GM18907 (cell line): ENCODE measurements around the gene ARHGAP10.
"Not testable (repeated sequence)": the region's sequence is repeated elsewhere in the genome, so short reads cannot be mapped to it uniquely, and the experiment has no call there.

Experiments used
- ATAC-seq: cut with Tn5 transposase; IDR thresholded peaks from one replicate; pipeline ENCODE4 v1.9.1; 2021; ENCODE audit warnings: mild to moderate bottlenecking, moderate library complexity; ENCODE audit not compliant: unreplicated experiment

The ARHGAP10 gene

GRCh38 chr4:147884536-147884935 is 152.6 kb downstream of the ARHGAP10 start:
- no peak for ATAC-seq

DNA sequence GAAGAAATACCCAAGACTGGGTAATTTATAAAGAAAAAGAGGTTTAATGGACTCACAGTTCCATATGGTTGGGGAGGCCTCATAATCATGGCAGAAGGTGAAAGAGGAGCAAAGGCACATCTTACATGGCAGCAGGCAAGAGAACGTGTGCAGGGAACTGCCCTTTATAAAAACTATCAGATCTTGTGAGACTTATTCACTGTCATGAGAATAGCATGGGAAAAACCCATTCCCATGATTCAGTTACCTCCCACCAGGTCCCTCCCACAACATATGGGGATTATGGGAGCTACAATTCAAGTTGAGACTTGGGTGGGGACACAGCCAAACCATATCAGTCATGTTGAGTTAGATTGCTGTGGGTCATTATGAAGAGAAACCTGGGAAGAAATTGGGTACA is 153.3 kb downstream of the ARHGAP10 start:
- not testable (repeated sequence) for ATAC-seq

DNA sequence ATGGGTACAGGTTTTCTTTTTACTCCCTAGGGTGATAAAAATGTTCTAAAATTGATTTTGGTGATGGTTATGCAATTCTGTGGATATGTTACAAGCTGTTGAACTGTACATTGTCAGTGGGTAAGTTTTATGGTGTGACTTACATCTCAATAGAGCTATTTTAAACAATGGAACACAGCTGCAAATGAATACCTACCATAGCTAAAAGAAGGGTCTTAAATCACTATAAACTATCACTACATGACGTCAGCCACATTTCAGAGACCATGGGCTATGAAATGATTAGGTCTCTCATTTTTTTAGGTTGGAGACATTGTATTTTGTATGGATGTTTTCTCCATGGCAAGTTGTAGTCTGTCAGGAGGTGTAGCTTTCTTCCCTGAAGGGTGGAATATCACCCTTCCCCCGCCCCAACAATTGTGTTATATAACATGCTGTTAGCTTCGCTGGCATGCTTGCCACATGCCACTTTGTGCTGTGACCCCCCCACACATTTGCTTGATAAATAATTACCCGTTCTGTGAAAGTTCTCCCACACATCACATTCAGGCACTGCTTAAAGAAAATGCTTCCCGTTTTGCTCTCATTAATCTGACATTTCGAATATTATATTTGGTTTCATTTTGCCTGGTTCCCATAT is 159.7 kb downstream of the ARHGAP10 start:
- ATAC-seq: no peak

GRCh38 chr4:147899512-147899911 is 167.6 kb downstream of the ARHGAP10 start:
- no peak for ATAC-seq

DNA sequence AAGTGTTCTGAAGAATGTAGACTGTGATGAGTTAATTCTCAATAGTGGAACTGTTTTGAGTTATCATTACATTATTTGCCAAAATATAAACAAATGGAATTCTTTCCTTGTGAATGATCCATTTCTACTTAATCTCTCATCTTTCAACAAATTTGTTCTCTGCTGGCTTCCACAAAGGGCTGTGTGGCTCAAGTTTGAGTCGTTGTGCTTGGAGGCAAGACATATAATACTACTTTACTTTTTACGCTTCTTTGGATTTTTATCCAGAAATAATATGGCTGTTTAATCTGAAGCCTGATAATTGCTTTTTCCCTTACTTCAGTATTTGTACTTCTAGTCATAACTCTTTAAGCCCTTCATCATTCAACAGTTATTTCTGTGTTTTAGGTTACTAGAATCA is 169.5 kb downstream of the ARHGAP10 start:
- ATAC-seq: no peak

DNA sequence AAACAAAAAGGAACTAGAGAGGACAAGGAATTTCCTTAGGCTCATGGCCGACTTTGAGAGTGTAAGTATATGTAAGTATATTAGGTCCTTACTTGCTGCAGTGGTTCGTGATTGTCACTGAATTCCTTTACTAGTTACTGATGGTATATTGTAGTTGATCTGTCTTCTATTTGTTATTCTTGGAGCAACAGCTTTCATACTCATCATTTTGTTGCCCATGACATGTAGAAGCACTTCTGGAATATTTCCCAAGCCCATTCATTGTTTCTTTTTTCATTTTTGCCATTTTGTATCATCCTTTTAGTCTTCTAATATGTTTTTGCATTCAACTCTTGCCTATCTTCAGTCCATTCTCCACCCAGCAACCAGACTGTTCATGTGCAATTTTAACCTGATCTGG is 170.0 kb downstream of the ARHGAP10 start:
- ATAC-seq: no peak

- peak; percentile 59 for ATAC-seq
Measured at GRCh38 chr4:147909225-147909624, 177.3 kb downstream of the ARHGAP10 start.

GRCh38 chr4:147910315-147910714 is 178.4 kb downstream of the ARHGAP10 start:
- ATAC-seq: no peak

- ATAC-seq: not testable (repeated sequence)
Measured at GRCh38 chr4:147912106-147912505, 180.2 kb downstream of the ARHGAP10 start.

DNA sequence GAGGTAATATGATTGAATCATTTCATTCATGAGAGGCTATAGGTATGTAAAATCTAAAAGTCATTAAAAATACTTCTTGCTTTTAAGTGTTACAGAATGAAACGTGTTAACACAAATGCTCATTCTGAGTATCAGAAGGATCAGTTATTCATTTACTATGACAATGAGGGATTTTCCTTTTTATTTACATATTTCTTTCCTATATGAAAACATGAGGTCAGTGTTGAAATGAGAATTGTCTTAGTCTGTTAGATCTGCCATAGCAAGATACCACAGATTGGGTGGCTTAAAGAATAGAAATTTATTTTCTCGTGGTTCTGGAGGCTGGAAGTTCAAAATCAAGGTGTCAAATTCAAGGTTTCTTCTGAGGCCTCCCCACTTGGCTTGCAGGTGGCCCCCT is 181.2 kb downstream of the ARHGAP10 start:
- peak; percentile 74 for ATAC-seq

DNA sequence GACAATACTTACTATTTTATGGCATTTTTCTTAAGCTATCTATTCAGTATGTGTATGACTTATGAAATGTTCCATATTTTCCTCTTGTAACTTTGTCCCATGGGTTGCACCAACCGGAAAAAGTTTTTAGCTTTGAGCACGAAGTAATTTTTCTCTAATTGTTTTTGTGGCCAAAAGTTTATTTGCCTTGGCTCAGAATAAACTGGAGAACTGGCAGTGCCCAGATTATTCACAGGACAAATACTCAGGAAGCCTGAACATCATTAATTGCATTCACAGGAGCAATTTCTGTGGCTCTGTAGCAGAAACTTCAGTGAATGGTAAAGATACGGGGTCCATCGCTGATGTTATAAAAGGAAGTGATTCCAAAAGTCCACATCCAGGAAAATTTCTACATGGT is 184.5 kb downstream of the ARHGAP10 start:
- no peak for ATAC-seq

DNA sequence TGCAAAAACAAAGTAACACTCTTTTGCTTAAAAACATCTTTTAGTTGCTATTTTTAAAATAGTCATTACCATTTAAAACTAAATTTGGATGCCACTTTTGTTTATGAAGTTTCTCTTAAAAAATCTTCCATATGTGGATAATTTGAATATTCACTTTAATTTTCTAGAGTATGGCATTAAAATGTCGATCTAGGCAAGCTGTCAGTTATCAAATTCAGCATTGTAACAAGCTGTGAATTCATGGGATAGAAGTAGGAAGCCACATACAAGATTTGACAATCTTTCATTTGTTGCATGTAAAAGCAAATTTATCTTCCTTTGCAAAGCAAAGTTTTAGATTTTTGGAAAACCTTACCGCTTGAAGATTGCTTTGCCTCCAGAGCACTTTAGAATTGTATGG is 191.5 kb downstream of the ARHGAP10 start:
- ATAC-seq: no peak

DNA sequence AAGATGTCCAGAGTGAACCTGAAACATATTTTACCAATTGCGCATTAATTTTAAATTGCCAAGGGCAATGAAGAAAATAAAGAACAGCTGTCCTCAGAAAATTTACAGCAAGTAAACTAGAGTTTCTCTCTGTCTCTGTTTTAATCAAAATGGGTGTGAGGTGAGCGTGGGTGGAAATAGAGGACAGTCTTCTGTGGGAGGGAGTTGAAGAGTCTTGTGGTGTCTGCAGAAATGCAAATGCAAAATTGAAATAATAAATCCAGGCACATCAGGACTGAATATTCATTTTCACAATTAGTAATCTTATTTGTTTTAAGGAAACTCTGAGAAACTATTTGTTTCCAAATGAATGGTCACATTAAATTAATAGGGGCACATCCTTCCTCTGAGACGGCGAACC is 192.0 kb downstream of the ARHGAP10 start:
- peak; percentile 51 for ATAC-seq

GRCh38 chr4:147924604-147925412 is 192.9 kb downstream of the ARHGAP10 start:
- no peak for ATAC-seq

- no peak for ATAC-seq
Measured at GRCh38 chr4:147927377-147928137, 195.7 kb downstream of the ARHGAP10 start.

DNA sequence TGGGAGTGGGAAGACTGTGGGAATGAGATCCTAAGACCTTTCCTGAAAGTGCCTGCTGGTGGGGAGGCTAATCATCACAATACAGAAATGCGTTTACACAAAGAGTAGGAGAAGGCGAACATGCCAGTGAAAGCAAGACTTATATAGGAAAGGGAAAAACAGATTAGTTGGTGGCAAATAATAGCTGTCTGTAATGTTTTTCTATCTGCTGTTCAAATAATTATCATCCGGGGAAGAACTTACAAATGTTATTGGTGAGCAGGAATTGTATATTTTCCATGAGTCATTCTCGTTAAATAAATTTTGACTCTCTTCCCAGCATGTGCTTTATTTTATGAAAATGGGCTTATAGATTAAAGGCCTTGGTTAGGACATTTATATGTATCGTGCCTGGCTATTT is 196.5 kb downstream of the ARHGAP10 start:
- no peak for ATAC-seq

DNA sequence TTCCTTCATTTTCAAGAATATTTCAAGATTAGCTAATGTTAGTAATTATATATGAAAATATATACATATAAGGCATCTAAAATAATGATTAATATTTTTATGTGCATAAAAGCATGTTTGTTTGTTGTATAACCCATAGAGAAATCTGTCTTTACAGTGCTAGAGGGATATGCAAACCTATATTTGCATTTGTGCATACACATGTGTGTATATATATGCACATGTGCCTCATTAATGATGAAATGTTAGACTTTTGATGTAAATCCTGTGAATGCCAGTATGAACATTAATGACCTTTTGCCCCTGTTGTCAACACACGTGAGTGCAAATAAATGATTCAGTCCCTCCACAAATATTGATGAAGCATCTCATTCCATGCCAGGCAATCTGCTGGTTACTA is 197.9 kb downstream of the ARHGAP10 start:
- ATAC-seq: no peak

GRCh38 chr4:147933316-147933715 is 201.4 kb downstream of the ARHGAP10 start:
- no peak for ATAC-seq

GRCh38 chr4:147933779-147934178 is 201.9 kb downstream of the ARHGAP10 start:
- no peak for ATAC-seq

GRCh38 chr4:147938496-147938895 is 206.6 kb downstream of the ARHGAP10 start:
- no peak for ATAC-seq

DNA sequence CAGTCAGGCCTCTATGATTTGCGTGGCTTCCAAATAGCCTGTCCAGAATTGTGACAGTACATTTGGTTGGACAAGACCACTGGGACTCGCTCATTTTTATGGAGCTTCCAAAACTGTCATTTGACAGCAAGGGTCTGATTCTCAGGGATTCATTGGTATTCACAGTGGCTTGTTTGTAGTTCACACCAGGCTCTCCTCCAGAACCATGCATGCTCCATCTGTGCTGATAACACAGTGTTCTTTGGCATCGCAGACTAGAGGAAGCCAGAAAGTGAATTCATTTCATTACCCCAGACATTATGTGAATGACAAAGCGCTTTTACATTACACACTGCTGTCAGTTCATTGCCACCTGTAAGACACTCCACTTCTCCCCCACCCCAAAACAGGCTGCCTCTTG is 208.3 kb downstream of the ARHGAP10 start:
- ATAC-seq: no peak

- no peak for ATAC-seq
Measured at GRCh38 chr4:147941373-147941772, 209.5 kb downstream of the ARHGAP10 start.
